Neural progenitor cell (in vitro differentiated cells): ENCODE measurements around the gene NIM1K.

Experiments
- CTCF ChIP-seq: fragments of 200-600 bp; sonication (generic); IDR thresholded peaks from 2 replicates; pipeline ENCODE4 v1.5.1; 2017; ENCODE audit warnings: antibody characterized with exemption, mild to moderate bottlenecking
- EZH2 ChIP-seq: fragments of 200-600 bp; sonication (generic); IDR thresholded peaks from 2 replicates; pipeline ENCODE4 v1.6.1; 2017; ENCODE audit warnings: antibody characterized with exemption, mild to moderate bottlenecking, moderate library complexity
- EZH2phosphoT487 ChIP-seq: fragments of 200-600 bp; sonication (generic); IDR thresholded peaks from 2 replicates; pipeline ENCODE4 v1.6.1; 2017; ENCODE audit warnings: antibody characterized with exemption

GRCh38 chr5:43281840-43282658 is 90.0 kb downstream of the NIM1K start:
- no peak for TF ChIP-seq CTCF
- TF ChIP-seq EZH2: no peak
- TF ChIP-seq EZH2phosphoT487: no peak
